ENCODE results near the gene C12orf43.

C12orf43 gene

DNA sequence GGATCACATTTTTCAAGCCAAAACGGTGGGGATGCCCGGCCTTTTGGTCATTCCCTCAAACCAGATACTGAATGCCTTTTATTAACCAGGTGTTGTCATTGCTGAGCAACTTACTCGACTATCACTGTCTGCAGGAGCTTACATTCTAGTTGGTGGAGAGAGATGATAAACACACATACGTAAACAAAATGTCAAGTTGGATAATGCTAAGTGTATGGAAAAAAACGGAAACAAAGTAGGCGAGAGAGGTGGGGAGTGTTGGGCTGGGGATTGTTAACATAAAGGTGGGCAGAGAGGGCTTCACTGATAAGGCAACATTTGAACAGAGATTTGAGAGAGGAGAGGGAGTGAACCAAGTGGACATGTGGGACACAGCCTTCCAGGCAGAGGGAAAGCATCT is 4.5 kb downstream of the C12orf43 start:
- Mint-ChIP-seq H3K27ac (no peak overlapping the region), H3K4me1 (peaks cover 22% of the 10 kb centered on the region), H3K4me3 (no peak overlapping the region), H3K27me3 (no peaks in the 10 kb centered on the region), H3K36me3 (peaks cover 9% of the 10 kb centered on the region), H3K9me3 (no peaks in the 10 kb centered on the region)

DNA sequence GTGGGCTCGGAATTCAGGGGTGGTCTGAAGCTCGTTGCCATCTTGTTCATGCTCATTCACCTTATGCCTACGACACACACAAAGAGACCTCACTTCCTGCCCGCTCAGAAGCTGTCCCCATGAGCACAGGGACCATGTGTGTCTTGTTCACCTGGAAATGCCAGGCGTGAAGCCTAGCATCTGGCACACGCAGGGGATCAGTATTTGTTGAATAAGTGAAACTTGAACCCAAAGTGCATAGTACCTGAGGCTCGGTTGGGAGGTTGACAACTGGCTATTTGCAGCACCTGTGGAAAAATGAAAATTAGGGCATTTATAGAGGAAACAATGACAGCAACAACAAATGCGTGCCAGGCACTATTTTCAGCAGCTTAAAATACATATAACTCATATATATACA is 5.4 kb downstream of the C12orf43 start:
- Mint-ChIP-seq H3K27me3 (no peaks in the 10 kb centered on the region), H3K36me3 (peaks cover 11% of the 10 kb centered on the region)

GRCh38 chr12:121009741-121010140 is 6.5 kb downstream of the C12orf43 start:
- Mint-ChIP-seq H3K27ac (no peak overlapping the region), H3K36me3 (peaks cover 11% of the 10 kb centered on the region), H3K27me3 (no peaks in the 10 kb centered on the region), H3K4me3 (no peak overlapping the region), H3K4me1 (peaks cover 6% of the 10 kb centered on the region), H3K9me3 (no peaks in the 10 kb centered on the region)

More for the DNA sequence above, 5.4 kb downstream of the C12orf43 start:
- H3K27ac Mint-ChIP-seq = no peak overlapping the region
- no peaks in the 10 kb centered on the region for H3K9me3 Mint-ChIP-seq
- H3K4me3 Mint-ChIP-seq = no peak overlapping the region
- H3K4me1 Mint-ChIP-seq = peaks cover 16% of the 10 kb centered on the region

GRCh38 chr12:121008347-121009098 is 7.8 kb downstream of the C12orf43 start:
- Mint-ChIP-seq H3K36me3 (peaks cover 14% of the 10 kb centered on the region), H3K27ac (no peak overlapping the region), H3K27me3 (no peaks in the 10 kb centered on the region), H3K9me3 (no peaks in the 10 kb centered on the region), H3K4me1 (peaks cover 1% of the 10 kb centered on the region), H3K4me3 (no peak overlapping the region)

DNA sequence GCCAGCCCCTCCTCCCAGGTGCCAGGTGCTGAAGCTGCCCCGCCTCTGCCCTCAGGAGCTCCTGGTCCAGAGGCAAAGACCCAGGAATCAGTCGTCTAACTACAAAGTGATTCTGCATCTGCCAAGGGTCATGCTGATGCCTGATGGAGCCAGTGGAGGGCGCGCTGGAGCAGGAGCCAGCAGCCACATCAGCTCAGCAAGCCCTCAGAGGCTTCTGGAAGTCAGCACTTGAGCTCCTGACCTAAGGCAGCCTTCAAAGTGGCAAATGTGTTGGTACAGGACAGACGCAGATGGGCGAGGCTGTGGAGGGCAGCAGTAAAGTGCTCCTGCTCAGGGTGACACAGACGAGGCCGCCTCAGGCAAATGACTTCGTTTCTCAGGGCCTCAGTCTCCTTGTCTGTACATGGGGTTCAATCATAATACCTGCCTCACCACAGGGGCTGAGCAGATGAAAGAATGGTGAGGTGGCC is 10.9 kb downstream of the C12orf43 start:
- no peaks in the 10 kb centered on the region for H3K4me1 Mint-ChIP-seq
- H3K36me3 Mint-ChIP-seq = peaks cover 11% of the 10 kb centered on the region
- H3K4me3 Mint-ChIP-seq = no peak overlapping the region
- no peaks in the 10 kb centered on the region for H3K27me3 Mint-ChIP-seq
- H3K9me3 Mint-ChIP-seq = no peaks in the 10 kb centered on the region
- H3K27ac Mint-ChIP-seq = no peak overlapping the region

DNA sequence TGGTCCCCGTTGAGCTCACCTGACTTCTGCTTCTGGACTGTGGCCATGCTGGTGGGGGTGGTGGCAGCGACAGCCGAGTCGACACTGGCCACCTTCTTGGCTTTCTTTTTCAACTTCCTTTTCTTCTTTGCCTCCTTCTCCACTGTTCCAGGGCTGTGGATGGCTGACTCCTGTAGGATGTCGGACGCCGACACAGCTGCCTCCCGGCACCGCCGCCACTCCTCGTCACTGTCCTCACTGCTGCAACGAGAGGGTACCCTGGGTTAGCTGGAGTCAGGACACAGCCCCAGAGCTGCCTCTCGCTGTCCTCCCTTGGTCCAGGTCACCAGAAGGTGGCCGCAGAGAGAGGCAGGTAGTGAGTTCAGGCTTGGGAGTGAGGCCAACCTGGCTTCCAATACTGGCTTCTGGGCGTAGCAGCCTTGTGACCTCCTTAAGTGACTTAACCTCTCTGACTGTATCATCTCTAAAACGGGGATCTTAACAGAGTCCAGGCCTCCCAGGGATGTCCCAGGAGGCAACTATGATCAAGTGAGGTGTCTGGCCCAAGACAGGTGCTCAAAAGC is 12.0 kb downstream of the C12orf43 start:
- Mint-ChIP-seq H3K36me3 (peaks cover 11% of the 10 kb centered on the region), H3K27me3 (no peaks in the 10 kb centered on the region), H3K4me3 (no peak overlapping the region), H3K27ac (no peak overlapping the region), H3K9me3 (no peaks in the 10 kb centered on the region), H3K4me1 (no peaks in the 10 kb centered on the region)

DNA sequence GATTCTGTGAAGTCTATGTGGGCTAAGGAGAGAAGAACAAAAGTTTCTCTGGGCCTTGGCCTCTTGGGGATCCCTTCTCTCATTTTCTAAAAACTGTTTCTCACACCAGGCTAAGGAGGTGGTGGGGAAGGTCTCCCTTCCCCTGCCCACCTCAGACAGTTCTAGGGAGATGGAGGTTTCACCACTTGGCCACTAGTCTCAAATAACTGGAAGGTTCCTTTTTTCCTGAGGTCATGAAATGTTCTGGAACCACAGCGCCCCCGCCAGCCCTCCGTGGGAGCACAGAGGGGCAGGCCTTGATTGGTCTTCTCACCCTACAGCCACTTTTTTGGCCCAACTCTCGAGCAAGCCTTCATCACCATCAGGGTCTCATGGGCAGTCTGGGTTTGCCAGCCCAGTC is 12.6 kb downstream of the C12orf43 start:
- Mint-ChIP-seq H3K27me3 (no peaks in the 10 kb centered on the region), H3K36me3 (peaks cover 11% of the 10 kb centered on the region), H3K4me1 (no peaks in the 10 kb centered on the region), H3K4me3 (no peak overlapping the region), H3K27ac (no peak overlapping the region), H3K9me3 (no peaks in the 10 kb centered on the region)

- no peaks in the 10 kb centered on the region for H3K4me1 Mint-ChIP-seq
- peaks cover 11% of the 10 kb centered on the region for H3K36me3 Mint-ChIP-seq
- no peaks in the 10 kb centered on the region for H3K27me3 Mint-ChIP-seq
- H3K27ac Mint-ChIP-seq = no peak overlapping the region
- no peak overlapping the region for H3K4me3 Mint-ChIP-seq
- H3K9me3 Mint-ChIP-seq = no peaks in the 10 kb centered on the region
Observed at GRCh38 chr12:121001841-121002483, 14.3 kb downstream of the C12orf43 start.

GRCh38 chr12:121001060-121001459 is 15.2 kb downstream of the C12orf43 start:
- Mint-ChIP-seq H3K27me3 (no peaks in the 10 kb centered on the region), H3K4me1 (no peaks in the 10 kb centered on the region), H3K27ac (no peak overlapping the region), H3K9me3 (no peaks in the 10 kb centered on the region), H3K36me3 (peaks cover 9% of the 10 kb centered on the region), H3K4me3 (no peak overlapping the region)

GRCh38 chr12:121000530-121000929 is 15.8 kb downstream of the C12orf43 start:
- Mint-ChIP-seq H3K4me1 (no peaks in the 10 kb centered on the region), H3K27me3 (peaks cover under 1% of the 10 kb centered on the region), H3K9me3 (no peaks in the 10 kb centered on the region), H3K27ac (no peak overlapping the region), H3K4me3 (no peak overlapping the region), H3K36me3 (peaks cover 9% of the 10 kb centered on the region)

GRCh38 chr12:120999191-121000120 is 16.8 kb downstream of the C12orf43 start:
- H3K4me1 Mint-ChIP-seq = no peaks in the 10 kb centered on the region
- H3K4me3 Mint-ChIP-seq = no peak overlapping the region
- H3K27ac Mint-ChIP-seq = no peak overlapping the region
- H3K27me3 Mint-ChIP-seq = peaks cover 6% of the 10 kb centered on the region
- H3K36me3 Mint-ChIP-seq = peaks cover 9% of the 10 kb centered on the region
- H3K9me3 Mint-ChIP-seq = no peaks in the 10 kb centered on the region

GRCh38 chr12:120998435-120998834 is 17.9 kb downstream of the C12orf43 start:
- no peak overlapping the region for H3K27ac Mint-ChIP-seq
- H3K4me3 Mint-ChIP-seq = no peak overlapping the region
- H3K9me3 Mint-ChIP-seq = no peaks in the 10 kb centered on the region
- H3K36me3 Mint-ChIP-seq = peaks cover 5% of the 10 kb centered on the region
- peaks cover 7% of the 10 kb centered on the region for H3K27me3 Mint-ChIP-seq
- no peaks in the 10 kb centered on the region for H3K4me1 Mint-ChIP-seq

DNA sequence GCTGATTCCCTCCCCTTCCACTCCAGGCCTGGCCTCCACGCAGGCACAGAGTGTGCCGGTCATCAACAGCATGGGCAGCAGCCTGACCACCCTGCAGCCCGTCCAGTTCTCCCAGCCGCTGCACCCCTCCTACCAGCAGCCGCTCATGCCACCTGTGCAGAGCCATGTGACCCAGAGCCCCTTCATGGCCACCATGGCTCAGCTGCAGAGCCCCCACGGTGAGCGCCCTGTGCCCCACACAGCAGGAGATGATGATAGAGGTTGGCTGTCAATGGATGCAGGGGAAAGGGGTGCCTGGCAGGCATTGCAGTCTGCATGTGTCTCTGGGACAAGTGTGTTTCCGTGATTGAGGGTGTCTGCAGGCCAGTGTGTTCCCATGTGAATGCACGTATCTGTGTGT is 18.8 kb downstream of the C12orf43 start:
- H3K27me3 Mint-ChIP-seq = peaks cover 7% of the 10 kb centered on the region
- peaks cover 3% of the 10 kb centered on the region for H3K36me3 Mint-ChIP-seq
- no peak overlapping the region for H3K4me3 Mint-ChIP-seq
- H3K4me1 Mint-ChIP-seq = no peaks in the 10 kb centered on the region
- H3K9me3 Mint-ChIP-seq = no peaks in the 10 kb centered on the region
- no peak overlapping the region for H3K27ac Mint-ChIP-seq

- Mint-ChIP-seq H3K4me1 (no peaks in the 10 kb centered on the region), H3K4me3 (no peak overlapping the region), H3K36me3 (peaks cover 3% of the 10 kb centered on the region), H3K27ac (no peak overlapping the region), H3K27me3 (peaks cover 7% of the 10 kb centered on the region), H3K9me3 (no peaks in the 10 kb centered on the region)
Observed at GRCh38 chr12:120996133-120996746, 20.0 kb downstream of the C12orf43 start.

All from activated naive CD4-positive, alpha-beta T cell treated with anti-CD3 and anti-CD28 coated beads, Interleukin-2, amount 50 U/mL, for 24 hours (primary cell).